Aorta (tissue), 5 donors: Measurements from ENCODE around the gene HMGXB3. TPM values are rescaled to one million over a fixed set of nuclear protein-coding genes. Genes with fewer than 3 reads are reported as not detected.

ENCODE experiments used
- ATAC-seq: fragments of 200-7000 bp; cut with Tn5 transposase; one replicate; pipeline ENCODE4 v1.9.1; 2022; ENCODE audit warnings: moderate library complexity; ENCODE audit not compliant: low FRiP score
- DNase-seq, 2 donors: peaks; one replicate each; pipeline ENCODE4 v3.0.0-alpha.2; 2020
- H3K27ac ChIP-seq, 2 donors: one replicate each; pipeline ENCODE4 v1.5.1; 2013; ENCODE audit warnings: low read length in 2 of 2, mild to moderate bottlenecking in 2 of 2, moderate library complexity in 2 of 2, control low read depth in 1 of 2, inconsistent platforms in 1 of 2, low read depth in 1 of 2
- H3K27me3 ChIP-seq, 2 donors: one replicate each; pipeline ENCODE4 v1.6.1; 2013; ENCODE audit warnings: control low read depth in 1 of 2, low read length in 1 of 2, mild to moderate bottlenecking in 1 of 2, moderate library complexity in 1 of 2; ENCODE audit not compliant: insufficient read depth in 2 of 2, control insufficient read depth in 1 of 2
- H3K36me3 ChIP-seq, 2 donors: one replicate each; pipeline ENCODE4 v1.6.1; 2013; ENCODE audit warnings: control low read depth in 1 of 2, low read length in 1 of 2, mild to moderate bottlenecking in 1 of 2; ENCODE audit not compliant: insufficient read depth in 2 of 2, control insufficient read depth in 1 of 2
- H3K4me1 ChIP-seq, 2 donors: one replicate each; pipeline ENCODE4 v1.6.1; 2013; ENCODE audit warnings: low read length in 2 of 2, control low read depth in 1 of 2, mild to moderate bottlenecking in 1 of 2, moderate library complexity in 1 of 2; ENCODE audit not compliant: insufficient read depth in 2 of 2, control insufficient read depth in 1 of 2
- H3K4me3 ChIP-seq, 2 donors: one replicate each; pipeline ENCODE4 v1.5.1; 2013; ENCODE audit warnings: low read length in 2 of 2, control low read depth in 1 of 2, mild to moderate bottlenecking in 1 of 2
- H3K9me3 ChIP-seq: one replicate; pipeline ENCODE4 v1.6.1; 2013; ENCODE audit warnings: mild to moderate bottlenecking, low read length; ENCODE audit not compliant: control insufficient read depth
- WGBS, 2 donors: extraction: QIAGEN DNeasy Blood & Tissue Kit; methylation state at CpG; one replicate each; pipeline ENCODE4 v1.1.7; 2013; 5-methylcytosine and 5-hydroxymethylcytosine counted together
- intact Hi-C, 2 donors: fragments of 100-400 bp; cut with DNase I; formaldehyde crosslinking; loops; one replicate each; pipeline versions ENCODE4 v1.14.2 to v1.15.0; 2022
- long read RNA-seq, 2 donors: library from polyadenylated mRNA; unstranded; transcript quantifications; one replicate each; pipeline ENCODE4 v2.0.0, GENCODE V29; 2020 to 2021
- polyA plus RNA-seq, 2 donors: library from polyadenylated mRNA; stranded (reverse); fragments of 200-250 nt; gene quantifications; one replicate each; pipeline ENCODE4 v1.2.3, GENCODE V29; 2013
- total RNA-seq, 2 donors: library from RNA; stranded (reverse); fragmentation: NEBNext Ultra II Directional; extraction: Animal tissue kit (Norgen Biotek cat#: 25700); gene quantifications; one replicate each; pipeline ENCODE4 v1.2.1, GENCODE V29; 2021
- donor health status: healthy with polysubstance abuse.
- donor health status: Bipolar disorder and iron deficiency.
- donor health status: DM: no; HTN: no; CAD: no.
- donor health status: DM: no; HTN: no; CAD: no.
- donor health status: DM: yes; HTN: yes; CAD: no.

The HMGXB3 gene, protein sequence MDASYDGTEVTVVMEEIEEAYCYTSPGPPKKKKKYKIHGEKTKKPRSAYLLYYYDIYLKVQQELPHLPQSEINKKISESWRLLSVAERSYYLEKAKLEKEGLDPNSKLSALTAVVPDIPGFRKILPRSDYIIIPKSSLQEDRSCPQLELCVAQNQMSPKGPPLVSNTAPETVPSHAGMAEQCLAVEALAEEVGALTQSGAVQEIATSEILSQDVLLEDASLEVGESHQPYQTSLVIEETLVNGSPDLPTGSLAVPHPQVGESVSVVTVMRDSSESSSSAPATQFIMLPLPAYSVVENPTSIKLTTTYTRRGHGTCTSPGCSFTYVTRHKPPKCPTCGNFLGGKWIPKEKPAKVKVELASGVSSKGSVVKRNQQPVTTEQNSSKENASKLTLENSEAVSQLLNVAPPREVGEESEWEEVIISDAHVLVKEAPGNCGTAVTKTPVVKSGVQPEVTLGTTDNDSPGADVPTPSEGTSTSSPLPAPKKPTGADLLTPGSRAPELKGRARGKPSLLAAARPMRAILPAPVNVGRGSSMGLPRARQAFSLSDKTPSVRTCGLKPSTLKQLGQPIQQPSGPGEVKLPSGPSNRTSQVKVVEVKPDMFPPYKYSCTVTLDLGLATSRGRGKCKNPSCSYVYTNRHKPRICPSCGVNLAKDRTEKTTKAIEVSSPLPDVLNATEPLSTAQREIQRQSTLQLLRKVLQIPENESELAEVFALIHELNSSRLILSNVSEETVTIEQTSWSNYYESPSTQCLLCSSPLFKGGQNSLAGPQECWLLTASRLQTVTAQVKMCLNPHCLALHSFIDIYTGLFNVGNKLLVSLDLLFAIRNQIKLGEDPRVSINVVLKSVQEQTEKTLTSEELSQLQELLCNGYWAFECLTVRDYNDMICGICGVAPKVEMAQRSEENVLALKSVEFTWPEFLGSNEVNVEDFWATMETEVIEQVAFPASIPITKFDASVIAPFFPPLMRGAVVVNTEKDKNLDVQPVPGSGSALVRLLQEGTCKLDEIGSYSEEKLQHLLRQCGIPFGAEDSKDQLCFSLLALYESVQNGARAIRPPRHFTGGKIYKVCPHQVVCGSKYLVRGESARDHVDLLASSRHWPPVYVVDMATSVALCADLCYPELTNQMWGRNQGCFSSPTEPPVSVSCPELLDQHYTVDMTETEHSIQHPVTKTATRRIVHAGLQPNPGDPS (N-terminal part only)
- total RNA-seq (10 to 100 TPM; 27.6 to 31.0 TPM), polyA plus RNA-seq (10 to 100 TPM in 1 of 2 donors, 1 to 10 TPM in 1; 2.3 to 16.3 TPM)
- long read RNA-seq, donor 1, partial matches to known transcripts = 18 of 28 reads
- long read RNA-seq, donor 1, other reads (novel, unspliced or antisense) = 10 of 28 reads
- long read RNA-seq, donor 2, full-length matches to known transcripts = 6 of 24 reads
- long read RNA-seq, donor 2, partial matches to known transcripts = 9 of 24 reads
- long read RNA-seq, donor 2, other reads (novel, unspliced or antisense) = 9 of 24 reads

DNA sequence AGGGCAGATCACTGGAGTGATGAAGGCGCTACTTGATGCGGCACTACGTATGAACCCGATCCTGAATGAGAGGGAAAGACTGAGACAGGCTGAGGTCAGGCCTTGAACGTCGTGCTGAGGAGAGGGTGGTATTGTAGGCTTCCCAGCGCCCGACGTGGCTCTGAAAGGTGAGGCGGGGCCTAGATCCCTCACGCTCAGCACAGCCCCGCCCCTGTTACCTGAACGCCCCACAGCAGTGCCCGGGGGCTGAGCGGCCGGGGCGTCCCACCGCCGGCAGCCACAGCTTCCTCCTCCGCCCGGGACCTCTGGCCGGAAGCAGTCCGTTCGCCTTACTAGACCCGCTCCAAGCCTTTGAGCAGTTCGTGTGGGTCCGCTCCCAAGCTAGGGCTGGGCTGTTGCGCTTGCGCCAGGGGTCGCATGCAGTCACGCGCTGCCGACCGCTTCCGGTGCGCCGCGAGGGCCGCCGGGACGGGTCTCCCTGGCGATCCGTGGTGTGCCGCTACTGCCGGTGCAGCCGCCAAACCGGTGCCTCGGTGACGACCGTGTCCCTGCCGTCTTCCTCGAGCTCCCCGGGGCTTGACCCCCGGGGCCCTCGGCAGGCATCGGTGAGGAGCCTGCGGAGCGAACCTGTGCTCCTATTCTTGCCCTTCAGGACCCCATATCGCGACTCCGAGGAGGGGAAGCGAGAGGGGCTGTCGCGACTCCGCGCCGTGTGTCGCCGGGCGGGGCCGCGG, at the start of gene HMGXB3, which contains the start of gene TIGD6:
TSS of gene HMGXB3 (plus strand) at position 484 of the 734 bp plus-strand sequence. CDS start 4,114 bp downstream, outside the sequence.
TSS of gene TIGD6 (minus strand) at position 399 of the 734 bp plus-strand sequence. CDS start 4,306 bp downstream, outside the sequence.
- Histone ChIP-seq H3K27me3 (no peaks in the 10 kb centered on the region), H3K4me3 (peak within 1 kb of the TSS; percentile 77 to 87), H3K36me3 (peaks cover 0 to 2% of the 10 kb centered on the region in 2 donors), H3K27ac (peak within 1 kb of the TSS in 1 of 2 donors; percentile 83), H3K9me3 (no peaks in the 10 kb centered on the region), H3K4me1 (peaks cover 0 to 2% of the 10 kb centered on the region in 2 donors)
- DNase-seq (peak; percentile 96 to 97), ATAC-seq (peak; percentile 95)
- intact Hi-C loops = loop anchor here in 1 of 2 donors (5.0 kb wide), 1 partner anchor 132 kb away; no protein-coding TSS in a partner anchor
- WGBS, 2 donors = 0 to 1% methylated on average over 68 to 72 of the region's 72 CpGs

DNA sequence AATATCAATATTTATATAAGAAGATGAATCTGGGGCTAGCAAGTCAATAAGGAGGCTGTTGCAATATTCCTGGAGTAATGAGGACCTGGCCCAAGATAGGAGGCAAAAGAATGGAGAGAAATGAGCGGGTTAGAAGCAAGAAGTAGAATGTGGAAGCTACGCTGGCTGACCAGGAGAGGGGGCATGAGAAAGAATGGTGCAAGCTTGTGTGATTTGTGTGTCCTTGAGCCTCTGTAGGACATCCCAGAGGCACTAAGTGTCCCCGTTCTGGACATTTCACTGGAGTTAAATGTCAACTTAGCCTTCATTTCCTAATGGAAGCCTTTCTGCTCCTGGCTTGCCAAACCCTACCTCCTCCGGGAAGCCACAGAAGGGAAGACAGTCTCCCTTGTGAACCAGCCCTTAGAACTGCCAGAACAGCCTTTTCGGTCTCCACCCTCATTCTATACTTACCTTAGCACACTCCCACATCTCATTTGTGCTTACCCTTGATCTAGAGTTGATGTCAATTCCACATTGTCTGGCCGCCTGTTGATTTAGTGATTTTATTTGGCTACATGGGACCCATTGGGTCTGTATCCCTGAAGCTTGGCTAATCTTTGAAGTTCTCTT, 49.3 kb upstream of the HMGXB3 start:
- no peak overlapping the region for H3K4me3 ChIP-seq
- H3K36me3 ChIP-seq = no peaks in the 10 kb centered on the region
- 85 to 96% methylated on average over 6 of the region's 6 CpGs for WGBS, 2 donors
- DNase-seq (no peak), ATAC-seq (no peak)
- no peaks in the 10 kb centered on the region for H3K4me1 ChIP-seq
- H3K27ac ChIP-seq = no peak overlapping the region
- no peaks in the 10 kb centered on the region for H3K27me3 ChIP-seq
- intact Hi-C loops = no loop called here
- no peaks in the 10 kb centered on the region for H3K9me3 ChIP-seq

DNA sequence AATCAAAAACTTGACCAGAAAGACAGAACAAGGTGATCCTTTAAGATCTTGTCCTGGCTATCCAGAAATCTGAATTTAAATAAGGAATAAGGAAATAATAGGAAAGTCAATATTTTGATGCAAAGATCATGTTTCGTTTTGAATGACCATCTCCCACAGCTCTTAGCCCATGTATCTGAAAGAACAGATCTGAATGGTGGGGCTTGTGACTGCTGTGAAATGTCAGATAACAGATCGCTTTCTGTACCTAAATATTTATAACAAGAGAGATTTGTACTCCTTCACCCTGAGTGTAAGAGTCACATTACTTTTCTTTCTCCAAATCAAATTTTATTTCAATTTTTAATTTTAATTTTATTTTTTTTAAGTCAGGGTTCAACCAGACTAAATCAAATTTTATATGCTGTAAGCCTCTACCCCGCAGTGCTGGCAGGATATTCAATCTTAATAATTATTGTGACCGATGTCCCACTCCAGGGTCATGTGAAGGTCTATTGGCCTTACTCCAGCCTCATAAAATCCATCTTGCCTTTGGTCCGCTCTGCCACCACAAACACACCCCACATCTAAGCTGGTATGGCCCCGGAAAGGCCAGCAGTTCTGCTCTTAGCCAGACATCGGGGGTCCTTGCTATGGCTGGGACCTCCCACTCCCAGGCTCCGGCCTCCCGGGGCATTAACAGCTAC, 47.0 kb upstream of the HMGXB3 start:
- no peaks in the 10 kb centered on the region for H3K9me3 ChIP-seq
- no peaks in the 10 kb centered on the region for H3K27me3 ChIP-seq
- H3K4me3 ChIP-seq = no peak overlapping the region
- H3K27ac ChIP-seq = no peak overlapping the region
- ATAC-seq (no peak), DNase-seq (no peak)
- 88 to 91% methylated on average over 9 of the region's 9 CpGs for WGBS, 2 donors
- H3K4me1 ChIP-seq = no peaks in the 10 kb centered on the region
- intact Hi-C loops = no loop called here
- H3K36me3 ChIP-seq = no peaks in the 10 kb centered on the region

DNA sequence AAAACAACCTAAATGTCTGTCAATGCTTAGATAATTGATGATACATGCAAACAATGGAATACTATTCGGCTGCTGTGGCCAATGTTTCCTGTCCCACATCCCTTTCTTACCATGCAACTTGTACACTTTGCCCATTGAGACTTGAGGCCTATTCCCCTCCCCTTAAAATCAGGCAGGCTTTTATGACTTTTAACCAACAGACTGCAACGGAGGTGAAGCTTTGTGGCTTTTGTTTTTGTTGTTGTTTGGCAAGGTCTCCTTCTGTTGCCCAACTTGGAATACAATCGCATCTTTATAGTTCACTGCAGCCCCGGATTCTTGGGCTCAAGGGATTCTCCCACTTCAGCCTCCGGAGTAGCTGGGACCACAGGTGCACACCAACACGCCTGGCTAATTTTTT, 45.7 kb upstream of the HMGXB3 start:
- intact Hi-C loops = loop anchor here in 1 of 2 donors (5.0 kb wide), 1 partner anchor 37 kb away; no protein-coding TSS in a partner anchor
- DNase-seq (no peak), ATAC-seq (no peak)
- Histone ChIP-seq H3K4me1 (no peaks in the 10 kb centered on the region), H3K27ac (no peak overlapping the region), H3K4me3 (no peak overlapping the region), H3K9me3 (no peaks in the 10 kb centered on the region), H3K27me3 (no peaks in the 10 kb centered on the region), H3K36me3 (no peaks in the 10 kb centered on the region)
- WGBS, 2 donors = 93% methylated on average over 6 of the region's 6 CpGs

DNA sequence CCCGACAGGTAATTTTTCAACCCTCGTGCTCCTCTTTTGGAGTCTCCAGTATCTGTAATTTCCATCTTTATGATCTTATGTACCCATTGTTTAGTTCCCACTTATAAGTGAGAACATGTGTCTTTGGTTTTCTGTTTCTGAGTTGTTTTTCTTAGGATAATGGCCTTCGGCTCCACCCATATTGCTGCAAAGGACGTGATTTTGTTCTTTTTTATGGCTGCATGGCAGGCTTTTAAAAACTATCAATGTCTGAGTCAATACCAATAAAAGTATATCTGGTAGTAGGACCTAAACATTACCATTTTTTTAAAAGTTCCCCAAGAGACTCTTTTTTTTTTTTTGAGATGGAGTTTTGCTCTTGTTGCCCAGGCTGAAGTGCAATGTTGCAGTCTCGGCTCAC, 43.9 kb upstream of the HMGXB3 start:
- no peaks in the 10 kb centered on the region for H3K27me3 ChIP-seq
- ATAC-seq (no peak), DNase-seq (no peak)
- no peak overlapping the region for H3K27ac ChIP-seq
- WGBS, 2 donors = 72 to 75% methylated on average over 5 of the region's 5 CpGs
- intact Hi-C loops = loop anchor here in 1 of 2 donors (5.0 kb wide), 1 partner anchor 39 kb away; no protein-coding TSS in a partner anchor
- no peaks in the 10 kb centered on the region for H3K9me3 ChIP-seq
- no peaks in the 10 kb centered on the region for H3K4me1 ChIP-seq
- no peaks in the 10 kb centered on the region for H3K36me3 ChIP-seq
- H3K4me3 ChIP-seq = no peak overlapping the region

GRCh38 chr5:149957855-149958254, 42.7 kb upstream of the HMGXB3 start:
- Histone ChIP-seq H3K4me1 (no peaks in the 10 kb centered on the region), H3K4me3 (no peak overlapping the region), H3K36me3 (no peaks in the 10 kb centered on the region), H3K9me3 (no peaks in the 10 kb centered on the region), H3K27ac (no peak overlapping the region), H3K27me3 (no peaks in the 10 kb centered on the region)
- DNase-seq (no peak), ATAC-seq (no peak)
- 91% methylated on average over 4 of the region's 4 CpGs for WGBS, 2 donors
- intact Hi-C loops = loop anchor here in 1 of 2 donors (5.0 kb wide), 1 partner anchor 41 kb away; no protein-coding TSS in a partner anchor
